Femur (tissue), 1 donor: ENCODE measurements around the gene TNFRSF8.
"Not testable (repeated sequence)": the region's sequence is repeated elsewhere in the genome, so short reads cannot be mapped to it uniquely, and the experiment has no call there.

Experiments
- DNase-seq: peaks from one replicate; pipeline ENCODE4 v3.0.0-alpha.2; 2017

The TNFRSF8 gene

GRCh38 chr1:12090326-12090725, 27.2 kb downstream of the TNFRSF8 start:
- no peak for DNase-seq

GRCh38 chr1:12091191-12091590, 28.1 kb downstream of the TNFRSF8 start:
- no peak for DNase-seq

GRCh38 chr1:12094180-12094579, 31.1 kb downstream of the TNFRSF8 start:
- no peak for DNase-seq

- DNase-seq = no peak
Observed at GRCh38 chr1:12095452-12096263, 32.6 kb downstream of the TNFRSF8 start.

GRCh38 chr1:12096615-12097014, 33.5 kb downstream of the TNFRSF8 start:
- DNase-seq = no peak

GRCh38 chr1:12097321-12097720, 34.2 kb downstream of the TNFRSF8 start:
- no peak for DNase-seq

GRCh38 chr1:12098786-12099185, 35.7 kb downstream of the TNFRSF8 start:
- no peak for DNase-seq

GRCh38 chr1:12099610-12100009, 36.5 kb downstream of the TNFRSF8 start:
- DNase-seq = no peak

- DNase-seq = no peak
Observed at GRCh38 chr1:12100071-12100470, 37.0 kb downstream of the TNFRSF8 start.

- DNase-seq = not testable (repeated sequence)
Observed at GRCh38 chr1:12101120-12101519, 38.0 kb downstream of the TNFRSF8 start.

- no peak for DNase-seq
Observed at GRCh38 chr1:12102066-12102465, 39.0 kb downstream of the TNFRSF8 start.

GRCh38 chr1:12104417-12104816, 41.3 kb downstream of the TNFRSF8 start:
- no peak for DNase-seq

- no peak for DNase-seq
Observed at GRCh38 chr1:12106153-12106552, 43.0 kb downstream of the TNFRSF8 start.

- not testable (repeated sequence) for DNase-seq
Observed at GRCh38 chr1:12106861-12107260, 43.8 kb downstream of the TNFRSF8 start.

GRCh38 chr1:12107718-12108117, 44.6 kb downstream of the TNFRSF8 start:
- no peak for DNase-seq

- DNase-seq = no peak
Observed at GRCh38 chr1:12109901-12110300, 46.8 kb downstream of the TNFRSF8 start.

GRCh38 chr1:12111741-12112140, 48.6 kb downstream of the TNFRSF8 start:
- DNase-seq = no peak

GRCh38 chr1:12112711-12113161, 49.6 kb downstream of the TNFRSF8 start:
- DNase-seq = no peak

- no peak for DNase-seq
Observed at GRCh38 chr1:12113433-12114339, 50.6 kb downstream of the TNFRSF8 start.

GRCh38 chr1:12114340-12114683, 51.2 kb downstream of the TNFRSF8 start:
- DNase-seq = no peak

GRCh38 chr1:12114916-12115315, 51.8 kb downstream of the TNFRSF8 start:
- no peak for DNase-seq

- DNase-seq = no peak
Observed at GRCh38 chr1:12121212-12122003, 58.3 kb downstream of the TNFRSF8 start.

- DNase-seq = no peak
Observed at GRCh38 chr1:12123172-12123571, 60.1 kb downstream of the TNFRSF8 start.
